Gastroesophageal sphincter (tissue), 4 donors: ENCODE results near the gene DHRSX. TPM values are rescaled to one million over a fixed set of nuclear protein-coding genes. Genes with fewer than 3 reads are reported as not detected.

Source experiments
- ATAC-seq: fragments of 150-250 bp; one replicate; pipeline ENCODE4 v1.9.1; 2016; ENCODE audit warnings: mild to moderate bottlenecking, moderate library complexity
- H3K27ac ChIP-seq, 4 donors: fragments of 200-600 bp; sonication (generic) in 3 of 4; 1 replicate in 3 of 4; 2 replicates in 1 of 4; pipeline ENCODE4 v1.5.1; 2016 to 2019
- H3K27me3 ChIP-seq: fragments of 200-600 bp; sonication (generic); one replicate; pipeline ENCODE4 v1.5.1; 2019
- H3K36me3 ChIP-seq, 2 donors: fragments of 200-600 bp; sonication (generic); one replicate each; pipeline ENCODE4 v1.5.1; 2019; ENCODE audit warnings: control low read depth in 1 of 2
- H3K4me1 ChIP-seq, 3 donors: fragments of 200-600 bp; sonication (generic); 1 replicate in 2 of 3; 2 replicates in 1 of 3; pipeline ENCODE4 v1.5.1; 2016 to 2019; ENCODE audit warnings: control low read depth in 2 of 3
- H3K4me3 ChIP-seq, 2 donors: fragments of 200-600 bp; sonication (generic); one replicate each; pipeline ENCODE4 v1.5.1; 2019; ENCODE audit warnings: mild to moderate bottlenecking in 1 of 2, moderate library complexity in 1 of 2
- H3K9me3 ChIP-seq, 3 donors: fragments of 200-600 bp; sonication (generic); one replicate each; pipeline ENCODE4 v1.5.1; 2017 to 2019; ENCODE audit warnings: control low read depth in 2 of 3
- EP300 ChIP-seq: sonication (generic); formaldehyde crosslinking; IDR thresholded peaks from one replicate; pipeline ENCODE4 v1.6.1; 2017; ENCODE audit warnings: antibody characterized with exemption, mild to moderate bottlenecking
- POLR2A ChIP-seq, 2 donors: fragments of 450-650 bp; IDR thresholded peaks; one replicate each; pipeline ENCODE4 v1.6.1; 2017; ENCODE audit warnings: antibody characterized with exemption in 2 of 2, mild to moderate bottlenecking in 2 of 2, moderate library complexity in 1 of 2
- POLR2AphosphoS5 ChIP-seq: sonication (generic); formaldehyde crosslinking; IDR thresholded peaks from one replicate; pipeline ENCODE4 v1.6.1; 2017; ENCODE audit warnings: antibody characterized with exemption
- WGBS, 2 donors: methylation state at CpG; one replicate each; pipeline ENCODE4 v1.1.5; 2018; ENCODE audit warnings: low coverage in 1 of 2; 5-methylcytosine and 5-hydroxymethylcytosine counted together
- total RNA-seq, 4 donors: library from RNA; depleted of rRNA; stranded (reverse); fragments of >200 nt; gene quantifications; one replicate each; pipeline ENCODE4 v1.1.0, GENCODE V29; 2016
- TF ChIP-seq, protein P1 (sequence below), 4 experiments: fragments of 200-600 bp in 2 of 4; fragments of 450-650 bp in 2 of 4; sonication (generic) in 1 of 4; IDR thresholded peaks; one replicate each; pipeline ENCODE4 v1.5.1; 2017 to 2019; ENCODE audit warnings: antibody characterized with exemption in 4 of 4, mild to moderate bottlenecking in 2 of 4, moderate library complexity in 2 of 4

The DHRSX gene
- total RNA-seq, 4 donors from 2014 or later = 16.8 to 26.3 (median 21.1) TPM

- Histone ChIP-seq H3K4me3 (no peak overlapping the region), H3K27ac (no peak overlapping the region), H3K4me1 (no peaks in the 10 kb centered on the region), H3K9me3 (no peaks in the 10 kb centered on the region), H3K27me3 (no peaks in the 10 kb centered on the region), H3K36me3 (peaks cover 0 to 28% of the 10 kb centered on the region in 2 donors)
- TF ChIP-seq POLR2A (IDR thresholded peaks at IDR 0.05) (no peak), POLR2AphosphoS5 (no peak), EP300 (no peak)
- TF ChIP-seq, protein P1, sequence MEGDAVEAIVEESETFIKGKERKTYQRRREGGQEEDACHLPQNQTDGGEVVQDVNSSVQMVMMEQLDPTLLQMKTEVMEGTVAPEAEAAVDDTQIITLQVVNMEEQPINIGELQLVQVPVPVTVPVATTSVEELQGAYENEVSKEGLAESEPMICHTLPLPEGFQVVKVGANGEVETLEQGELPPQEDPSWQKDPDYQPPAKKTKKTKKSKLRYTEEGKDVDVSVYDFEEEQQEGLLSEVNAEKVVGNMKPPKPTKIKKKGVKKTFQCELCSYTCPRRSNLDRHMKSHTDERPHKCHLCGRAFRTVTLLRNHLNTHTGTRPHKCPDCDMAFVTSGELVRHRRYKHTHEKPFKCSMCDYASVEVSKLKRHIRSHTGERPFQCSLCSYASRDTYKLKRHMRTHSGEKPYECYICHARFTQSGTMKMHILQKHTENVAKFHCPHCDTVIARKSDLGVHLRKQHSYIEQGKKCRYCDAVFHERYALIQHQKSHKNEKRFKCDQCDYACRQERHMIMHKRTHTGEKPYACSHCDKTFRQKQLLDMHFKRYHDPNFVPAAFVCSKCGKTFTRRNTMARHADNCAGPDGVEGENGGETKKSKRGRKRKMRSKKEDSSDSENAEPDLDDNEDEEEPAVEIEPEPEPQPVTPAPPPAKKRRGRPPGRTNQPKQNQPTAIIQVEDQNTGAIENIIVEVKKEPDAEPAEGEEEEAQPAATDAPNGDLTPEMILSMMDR (IDR thresholded peaks at IDR 0.05) = no peak
- 87 to 95% methylated on average over 2 of the region's 2 CpGs for WGBS, 2 donors
- no peak for ATAC-seq
These were observed 82.8 kb downstream of the DHRSX start for GRCh38 chrX:2418000-2418399.

GRCh38 chrX:2416851-2417604 is 83.7 kb downstream of the DHRSX start:
- Histone ChIP-seq H3K4me3 (no peak overlapping the region), H3K27ac (no peak overlapping the region), H3K27me3 (no peaks in the 10 kb centered on the region), H3K36me3 (peaks cover 0 to 18% of the 10 kb centered on the region in 2 donors), H3K4me1 (no peaks in the 10 kb centered on the region), H3K9me3 (no peaks in the 10 kb centered on the region)
- WGBS, 2 donors = 87 to 89% methylated on average over 1 of the region's 1 CpG
- TF ChIP-seq EP300 = no peak
- TF ChIP-seq POLR2AphosphoS5 = no peak
- TF ChIP-seq, protein P1 (IDR thresholded peaks at IDR 0.05) = no peak
- TF ChIP-seq POLR2A (IDR thresholded peaks at IDR 0.05) = no peak
- no peak for ATAC-seq

- Histone ChIP-seq H3K4me1 (no peaks in the 10 kb centered on the region), H3K27ac (no peak overlapping the region), H3K27me3 (no peaks in the 10 kb centered on the region), H3K9me3 (no peaks in the 10 kb centered on the region), H3K4me3 (no peak overlapping the region), H3K36me3 (peaks cover 0 to 4% of the 10 kb centered on the region in 2 donors)
- TF ChIP-seq POLR2AphosphoS5 (no peak), EP300 (no peak), POLR2A (IDR thresholded peaks at IDR 0.05) (no peak)
- TF ChIP-seq, protein P1 (IDR thresholded peaks at IDR 0.05) = no peak
- no peak for ATAC-seq
- WGBS, 2 donors = 88 to 91% methylated on average over 2 of the region's 2 CpGs
These were observed 86.4 kb downstream of the DHRSX start for GRCh38 chrX:2414384-2414783.

- H3K27ac ChIP-seq = no peak overlapping the region
- no peaks in the 10 kb centered on the region for H3K9me3 ChIP-seq
- H3K36me3 ChIP-seq = peaks cover 0 to 8% of the 10 kb centered on the region in 2 donors
- no peak overlapping the region for H3K4me3 ChIP-seq
- no peaks in the 10 kb centered on the region for H3K4me1 ChIP-seq
- TF ChIP-seq, protein P1 (IDR thresholded peaks at IDR 0.05) = no peak
- TF ChIP-seq POLR2A (IDR thresholded peaks at IDR 0.05) = no peak
- TF ChIP-seq EP300 = no peak
- no peak for TF ChIP-seq POLR2AphosphoS5
- ATAC-seq = no peak
- WGBS, 2 donors = 97 to 100% methylated on average over 2 of the region's 2 CpGs
- no peaks in the 10 kb centered on the region for H3K27me3 ChIP-seq
These were observed 86.8 kb downstream of the DHRSX start for GRCh38 chrX:2413969-2414368.

GRCh38 chrX:2412131-2412530 is 88.6 kb downstream of the DHRSX start:
- Histone ChIP-seq H3K36me3 (peaks cover 0 to 26% of the 10 kb centered on the region in 2 donors), H3K27ac (no peak overlapping the region), H3K4me3 (no peak overlapping the region), H3K9me3 (peaks cover 0 to 2% (median 0%) of the 10 kb centered on the region in 3 donors), H3K27me3 (no peaks in the 10 kb centered on the region), H3K4me1 (no peaks in the 10 kb centered on the region)
- no peak for TF ChIP-seq POLR2A (IDR thresholded peaks at IDR 0.05)
- no peak for ATAC-seq
- 89 to 100% methylated on average over 6 of the region's 9 CpGs for WGBS, 2 donors
